K562 treated with DMSO at 1 percent for 48 hours (cell line): ENCODE data around the gene PUS7L. TPM values are rescaled to one million over a fixed set of nuclear protein-coding genes. Genes with fewer than 3 reads are reported as not detected.

Experiments
- total RNA-seq: library from RNA; unstranded; fragments of 300-600 nt; gene quantifications from 2 replicates; pipeline ENCODE4 v1.2.3, GENCODE V29; 2022; ENCODE audit warnings: low replicate concordance; ENCODE audit errors: extremely low read depth

Gene PUS7L, protein sequence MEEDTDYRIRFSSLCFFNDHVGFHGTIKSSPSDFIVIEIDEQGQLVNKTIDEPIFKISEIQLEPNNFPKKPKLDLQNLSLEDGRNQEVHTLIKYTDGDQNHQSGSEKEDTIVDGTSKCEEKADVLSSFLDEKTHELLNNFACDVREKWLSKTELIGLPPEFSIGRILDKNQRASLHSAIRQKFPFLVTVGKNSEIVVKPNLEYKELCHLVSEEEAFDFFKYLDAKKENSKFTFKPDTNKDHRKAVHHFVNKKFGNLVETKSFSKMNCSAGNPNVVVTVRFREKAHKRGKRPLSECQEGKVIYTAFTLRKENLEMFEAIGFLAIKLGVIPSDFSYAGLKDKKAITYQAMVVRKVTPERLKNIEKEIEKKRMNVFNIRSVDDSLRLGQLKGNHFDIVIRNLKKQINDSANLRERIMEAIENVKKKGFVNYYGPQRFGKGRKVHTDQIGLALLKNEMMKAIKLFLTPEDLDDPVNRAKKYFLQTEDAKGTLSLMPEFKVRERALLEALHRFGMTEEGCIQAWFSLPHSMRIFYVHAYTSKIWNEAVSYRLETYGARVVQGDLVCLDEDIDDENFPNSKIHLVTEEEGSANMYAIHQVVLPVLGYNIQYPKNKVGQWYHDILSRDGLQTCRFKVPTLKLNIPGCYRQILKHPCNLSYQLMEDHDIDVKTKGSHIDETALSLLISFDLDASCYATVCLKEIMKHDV
- not detected in 2 replicates for total RNA-seq

DNA sequence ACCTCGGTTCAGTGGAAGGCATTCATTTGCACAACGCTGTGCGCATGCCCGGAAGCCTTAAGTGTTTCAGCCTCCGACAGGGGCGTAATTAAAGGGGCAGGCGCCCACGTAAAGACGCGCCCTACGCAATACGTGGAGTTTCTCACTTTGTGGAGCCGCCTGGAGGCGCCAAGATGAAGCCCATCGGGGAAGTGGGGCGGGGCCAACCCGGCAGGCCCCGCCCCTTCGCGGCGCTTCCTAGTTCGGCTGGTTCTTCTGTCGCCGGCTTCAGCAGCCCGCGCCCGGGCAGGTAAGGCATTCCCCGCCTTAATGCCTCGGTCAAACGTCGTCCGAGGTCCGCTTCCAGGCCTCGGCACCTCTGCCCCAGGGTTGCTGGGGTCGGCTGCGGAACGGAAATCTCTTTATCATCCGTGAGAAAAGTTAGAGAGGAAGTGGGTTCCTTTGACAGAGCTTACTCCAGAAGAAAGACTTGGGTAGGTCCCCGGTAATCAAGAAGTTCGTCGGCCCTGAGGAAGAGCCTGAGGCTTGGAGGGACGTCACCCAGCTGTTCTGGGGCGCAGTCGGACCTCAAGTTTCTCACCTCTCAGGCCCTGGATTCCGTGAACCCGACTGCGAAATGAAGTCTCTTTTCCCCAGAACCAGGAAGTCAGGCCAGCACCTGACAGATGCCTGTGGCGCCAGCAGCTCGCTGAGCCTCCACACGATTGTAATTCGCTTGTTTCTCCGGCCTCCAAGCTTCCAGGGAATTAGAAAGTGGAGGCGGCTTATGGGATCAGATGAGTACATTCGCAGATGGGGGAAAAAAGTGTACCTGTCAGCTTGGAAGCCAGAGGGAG, at the start of gene PUS7L, which contains the start of gene IRAK4:
Gene PUS7L (minus strand): TSS at position 63 of the 836 bp plus-strand sequence. CDS start 3,545 bp downstream, outside the sequence.
Gene IRAK4 (plus strand): TSS at position 224 of the 836 bp plus-strand sequence. CDS start 9,161 bp downstream, outside the sequence.

DNA sequence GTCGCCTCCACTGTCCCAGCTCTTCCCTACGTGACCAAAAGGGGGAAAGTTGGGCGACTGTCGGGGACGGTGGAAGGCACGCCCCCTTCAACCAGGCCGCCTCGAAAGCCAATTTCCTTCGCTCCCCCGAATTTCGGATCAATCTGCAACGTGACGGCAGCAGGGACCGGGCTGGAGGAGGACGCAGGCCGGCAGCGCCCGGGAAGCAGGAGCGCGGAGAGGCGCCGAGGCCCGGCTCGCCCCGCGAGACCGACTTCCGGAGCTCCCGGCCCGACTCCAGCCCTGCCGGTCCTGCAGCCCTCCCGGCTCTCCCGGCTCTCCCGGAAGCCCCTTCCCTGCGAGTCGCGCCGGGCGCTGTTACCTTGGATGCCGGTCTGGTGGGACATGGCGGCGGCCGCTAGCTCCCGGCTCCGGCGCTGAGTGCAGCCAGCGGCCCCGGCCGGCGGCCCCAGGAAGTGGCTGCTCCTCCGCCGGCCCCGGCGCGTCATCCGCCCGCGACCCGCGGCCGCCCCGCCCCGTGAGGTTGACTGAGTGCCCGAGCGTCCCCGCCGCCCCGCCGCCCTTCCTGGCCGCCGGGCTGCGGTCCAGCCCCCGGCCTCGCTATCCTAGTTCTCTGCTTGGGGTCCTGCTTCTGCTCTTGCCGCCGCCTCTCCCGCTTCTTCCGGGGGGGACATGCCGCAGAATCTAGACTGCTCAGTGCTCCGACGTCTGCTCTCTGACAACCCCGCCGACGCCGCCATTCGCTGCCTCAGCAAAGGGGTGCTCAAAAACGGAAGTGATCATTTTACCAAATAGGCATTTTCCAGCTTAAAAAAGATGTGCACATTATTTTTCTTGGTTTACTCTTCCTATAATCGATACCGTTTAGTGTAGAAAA, 47.5 kb upstream of the PUS7L start, which contains the start of gene TWF1:
Gene TWF1 (minus strand): TSS at position 458 of the 877 bp plus-strand sequence. CDS start 72 bp downstream, at position 386.

Other genes starting within 250 kb of the PUS7L start
- gene ADAMTS20, start 206.6 kb downstream of the PUS7L start, total RNA-seq: not detected in 2 replicates
- not detected in 2 replicates for gene IRAK4, start 161 bp upstream of the PUS7L start, total RNA-seq
- not detected in 2 replicates for gene TWF1, start 47.5 kb upstream of the PUS7L start, total RNA-seq
- gene TMEM117, start 77.3 kb upstream of the PUS7L start, total RNA-seq: not detected in 2 replicates